Aorta (tissue), 5 donors: ENCODE results near the gene ENO2. TPM values are rescaled to one million over a fixed set of nuclear protein-coding genes. Genes with fewer than 3 reads are reported as not detected.

Source experiments
- ATAC-seq: fragments of 200-7000 bp; cut with Tn5 transposase; one replicate; pipeline ENCODE4 v1.9.1; 2022; ENCODE audit warnings: moderate library complexity; ENCODE audit not compliant: low FRiP score
- DNase-seq, 2 donors: peaks; one replicate each; pipeline ENCODE4 v3.0.0-alpha.2; 2020
- H3K27ac ChIP-seq, 2 donors: one replicate each; pipeline ENCODE4 v1.5.1; 2013; ENCODE audit warnings: low read length in 2 of 2, mild to moderate bottlenecking in 2 of 2, moderate library complexity in 2 of 2, control low read depth in 1 of 2, inconsistent platforms in 1 of 2, low read depth in 1 of 2
- H3K27me3 ChIP-seq, 2 donors: one replicate each; pipeline ENCODE4 v1.6.1; 2013; ENCODE audit warnings: control low read depth in 1 of 2, low read length in 1 of 2, mild to moderate bottlenecking in 1 of 2, moderate library complexity in 1 of 2; ENCODE audit not compliant: insufficient read depth in 2 of 2, control insufficient read depth in 1 of 2
- H3K36me3 ChIP-seq, 2 donors: one replicate each; pipeline ENCODE4 v1.6.1; 2013; ENCODE audit warnings: control low read depth in 1 of 2, low read length in 1 of 2, mild to moderate bottlenecking in 1 of 2; ENCODE audit not compliant: insufficient read depth in 2 of 2, control insufficient read depth in 1 of 2
- H3K4me1 ChIP-seq, 2 donors: one replicate each; pipeline ENCODE4 v1.6.1; 2013; ENCODE audit warnings: low read length in 2 of 2, control low read depth in 1 of 2, mild to moderate bottlenecking in 1 of 2, moderate library complexity in 1 of 2; ENCODE audit not compliant: insufficient read depth in 2 of 2, control insufficient read depth in 1 of 2
- H3K4me3 ChIP-seq, 2 donors: one replicate each; pipeline ENCODE4 v1.5.1; 2013; ENCODE audit warnings: low read length in 2 of 2, control low read depth in 1 of 2, mild to moderate bottlenecking in 1 of 2
- H3K9me3 ChIP-seq: one replicate; pipeline ENCODE4 v1.6.1; 2013; ENCODE audit warnings: mild to moderate bottlenecking, low read length; ENCODE audit not compliant: control insufficient read depth
- WGBS, 2 donors: extraction: QIAGEN DNeasy Blood & Tissue Kit; methylation state at CpG; one replicate each; pipeline ENCODE4 v1.1.7; 2013; 5-methylcytosine and 5-hydroxymethylcytosine counted together
- intact Hi-C, 2 donors: fragments of 100-400 bp; cut with DNase I; formaldehyde crosslinking; loops; one replicate each; pipeline versions ENCODE4 v1.14.2 to v1.15.0; 2022
- polyA plus RNA-seq, 2 donors: library from polyadenylated mRNA; stranded (reverse); fragments of 200-250 nt; gene quantifications; one replicate each; pipeline ENCODE4 v1.2.3, GENCODE V29; 2013
- total RNA-seq, 2 donors: library from RNA; stranded (reverse); fragmentation: NEBNext Ultra II Directional; extraction: Animal tissue kit (Norgen Biotek cat#: 25700); gene quantifications; one replicate each; pipeline ENCODE4 v1.2.1, GENCODE V29; 2021
- donor health status: healthy with polysubstance abuse.
- donor health status: Bipolar disorder and iron deficiency.
- donor health status: DM: no; HTN: no; CAD: no.
- donor health status: DM: no; HTN: no; CAD: no.
- donor health status: DM: yes; HTN: yes; CAD: no.

ENO2 gene
- total and polyA plus RNA-seq, 4 donors: 14.7 to 116 (median 69.3) TPM

GRCh38 chr12:6941267-6941666 lies 26.9 kb downstream of the ENO2 start:
- Histone ChIP-seq H3K36me3 (peaks cover 0 to 3% of the 10 kb centered on the region in 2 donors), H3K4me3 (no peak overlapping the region), H3K4me1 (no peaks in the 10 kb centered on the region), H3K9me3 (no peaks in the 10 kb centered on the region), H3K27ac (no peak overlapping the region), H3K27me3 (peaks cover 0 to 4% of the 10 kb centered on the region in 2 donors)
- WGBS, 2 donors: 75 to 80% methylated on average over 12 of the region's 12 CpGs
- DNase-seq: no peak
- intact Hi-C loops: loop anchor here in 1 of 2 donors (5.0 kb wide), 1 partner anchor 74 kb away; the partner anchor contains the start of gene TPI1
- no peak for ATAC-seq

- intact Hi-C loops: loop anchor here in 1 of 2 donors (5.0 kb wide), 1 partner anchor 74 kb away; the partner anchor contains the start of gene TPI1
- Histone ChIP-seq H3K9me3 (no peaks in the 10 kb centered on the region), H3K4me3 (no peak overlapping the region), H3K27ac (no peak overlapping the region), H3K4me1 (no peaks in the 10 kb centered on the region), H3K27me3 (peaks cover 0 to 4% of the 10 kb centered on the region in 2 donors), H3K36me3 (peaks cover 0 to 3% of the 10 kb centered on the region in 2 donors)
- no peak for ATAC-seq
- no peak for DNase-seq
- WGBS, 2 donors: 75 to 77% methylated on average over 12 of the region's 12 CpGs
Measured at GRCh38 chr12:6941782-6942181, 27.4 kb downstream of the ENO2 start.

GRCh38 chr12:6942331-6942665 lies 27.9 kb downstream of the ENO2 start:
- H3K27ac ChIP-seq: no peak overlapping the region
- DNase-seq: no peak

GRCh38 chr12:6943389-6943721 lies 29.0 kb downstream of the ENO2 start:
- Histone ChIP-seq H3K27ac (peak overlapping the region in 1 of 2 donors; percentile 82), H3K4me1 (no peaks in the 10 kb centered on the region), H3K36me3 (peaks cover 0 to 3% of the 10 kb centered on the region in 2 donors), H3K27me3 (peaks cover 0 to 4% of the 10 kb centered on the region in 2 donors), H3K9me3 (no peaks in the 10 kb centered on the region), H3K4me3 (peak overlapping the region in 1 of 2 donors; percentile 70)
- DNase-seq: peak; percentile 85 to 90
- WGBS, 2 donors: 0% methylated on average over 13 of the region's 13 CpGs
- ATAC-seq: peak; percentile 81
- intact Hi-C loops: loop anchor here in 1 of 2 donors (5.0 kb wide), 1 partner anchor 76 kb away; the partner anchor contains the start of gene TPI1

More at GRCh38 chr12:6942331-6942665, 27.9 kb downstream of the ENO2 start:
- no peak overlapping the region for H3K4me3 ChIP-seq
- ATAC-seq: no peak
- no peaks in the 10 kb centered on the region for H3K9me3 ChIP-seq
- H3K36me3 ChIP-seq: peaks cover 0 to 3% of the 10 kb centered on the region in 2 donors
- no peaks in the 10 kb centered on the region for H3K4me1 ChIP-seq
- intact Hi-C loops: loop anchor here in 1 of 2 donors (5.0 kb wide), 1 partner anchor 75 kb away; the partner anchor contains the start of gene TPI1
- peaks cover 0 to 4% of the 10 kb centered on the region in 2 donors for H3K27me3 ChIP-seq
- WGBS, 2 donors: 83 to 85% methylated on average over 11 of the region's 11 CpGs

GRCh38 chr12:6943722-6944380 lies 29.5 kb downstream of the ENO2 start, which contains the start of the genes C12orf57 and RNU7-1:
Gene C12orf57, plus strand, starts transcription at chr12:6944022. Its CDS starts 100 bp downstream, at chr12:6944122.
Gene RNU7-1, plus strand, starts transcription at chr12:6943816.
- Histone ChIP-seq H3K4me3 (peak within 1 kb of the TSS; percentile 34 to 70), H3K4me1 (no peaks in the 10 kb centered on the region), H3K27me3 (peaks cover 0 to 4% of the 10 kb centered on the region in 2 donors), H3K36me3 (peaks cover 0 to 3% of the 10 kb centered on the region in 2 donors), H3K27ac (peak within 1 kb of the TSS; percentile 93 to 99), H3K9me3 (no peaks in the 10 kb centered on the region)
- DNase-seq: peak; percentile 82 to 92
- intact Hi-C loops: loop anchor here (2.0 to 5.0 kb wide), 2 partner anchors 77 to 165 kb away; partner anchors contain the start of genes C1RL (in 1 of the 2) and TPI1 (in 1 of the 2)
- ATAC-seq: peak; percentile 83
- WGBS, 2 donors: 0% methylated on average over 31 of the region's 31 CpGs

- no peaks in the 10 kb centered on the region for H3K4me1 ChIP-seq
- H3K36me3 ChIP-seq: peaks cover 0 to 3% of the 10 kb centered on the region in 2 donors
Measured at GRCh38 chr12:6944381-6945186, 30.2 kb downstream of the ENO2 start.

GRCh38 chr12:6945613-6946012 lies 31.2 kb downstream of the ENO2 start:
- intact Hi-C loops: loop anchor here (2.0 to 5.0 kb wide), 2 partner anchors 163 to 167 kb away; partner anchors contain the start of gene C1RL (in 1 of the 2)
- peaks cover 0 to 2% of the 10 kb centered on the region in 2 donors for H3K36me3 ChIP-seq
- WGBS, 2 donors: 81 to 84% methylated on average over 11 of the region's 11 CpGs
- H3K27ac ChIP-seq: no peak overlapping the region
- H3K4me3 ChIP-seq: no peak overlapping the region
- ATAC-seq (no peak), DNase-seq (no peak)
- H3K4me1 ChIP-seq: no peaks in the 10 kb centered on the region
- H3K27me3 ChIP-seq: peaks cover 0 to 4% of the 10 kb centered on the region in 2 donors
- H3K9me3 ChIP-seq: no peaks in the 10 kb centered on the region

More at GRCh38 chr12:6944381-6945186, 30.2 kb downstream of the ENO2 start:
- Histone ChIP-seq H3K27me3 (peaks cover 0 to 4% of the 10 kb centered on the region in 2 donors), H3K9me3 (no peaks in the 10 kb centered on the region), H3K4me3 (peak overlapping the region; percentile 34 to 70), H3K27ac (peak overlapping the region; percentile 93 to 99)
- intact Hi-C loops: loop anchor here (2.0 to 5.0 kb wide), 3 partner anchors 77 to 168 kb away; partner anchors contain the start of genes C1RL (in 1 of the 2) and TPI1 (in 1 of the 2)
- peak; percentile 96 to 97 for DNase-seq
- ATAC-seq: peak; percentile 90
- WGBS, 2 donors: 1% methylated on average over 48 of the region's 48 CpGs
